Measurements from ENCODE around the gene NUP210.

The NUP210 gene

GRCh38 chr3:13292375-13292774 lies 127.7 kb downstream of the NUP210 start:
- DNase-seq (ENCODE audit: low spot score) (no peak), FAIRE-seq (no peak)

GRCh38 chr3:13290941-13291340 lies 129.2 kb downstream of the NUP210 start:
- DNase-seq (ENCODE audit: low spot score), result no peak
- no peak for FAIRE-seq

- no peak for DNase-seq (ENCODE audit: low spot score)
- no peak for FAIRE-seq
Measured at GRCh38 chr3:13289771-13290285, 130.3 kb downstream of the NUP210 start.

- FAIRE-seq (no peak), DNase-seq (ENCODE audit: low spot score) (no peak)
Measured at GRCh38 chr3:13288732-13289718, 131.1 kb downstream of the NUP210 start.

GRCh38 chr3:13287833-13288232 lies 132.3 kb downstream of the NUP210 start:
- DNase-seq (ENCODE audit: low spot score), result no peak
- no peak for FAIRE-seq

GRCh38 chr3:13286873-13287272 lies 133.2 kb downstream of the NUP210 start:
- DNase-seq (ENCODE audit: low spot score) (no peak), FAIRE-seq (no peak)

GRCh38 chr3:13285007-13285567 lies 135.0 kb downstream of the NUP210 start:
- FAIRE-seq, result no peak
- DNase-seq (ENCODE audit: low spot score), result no peak

- FAIRE-seq (no peak), DNase-seq (ENCODE audit: low spot score) (no peak)
Measured at GRCh38 chr3:13283877-13284264, 136.3 kb downstream of the NUP210 start.

GRCh38 chr3:13282986-13283876 lies 136.9 kb downstream of the NUP210 start:
- FAIRE-seq, result no peak
- no peak for DNase-seq (ENCODE audit: low spot score)

GRCh38 chr3:13282358-13282985 lies 137.7 kb downstream of the NUP210 start:
- no peak for FAIRE-seq

GRCh38 chr3:13281507-13282357 lies 138.4 kb downstream of the NUP210 start:
- DNase-seq (ENCODE audit: low spot score) (no peak), FAIRE-seq (no peak)

More at GRCh38 chr3:13282358-13282985, 137.7 kb downstream of the NUP210 start:
- DNase-seq (ENCODE audit: low spot score), result no peak

GRCh38 chr3:13280811-13281506 lies 139.2 kb downstream of the NUP210 start:
- FAIRE-seq (no peak), DNase-seq (ENCODE audit: low spot score) (no peak)

- no peak for DNase-seq (ENCODE audit: low spot score)
- FAIRE-seq, result no peak
Measured at GRCh38 chr3:13280122-13280790, 139.9 kb downstream of the NUP210 start.

GRCh38 chr3:13279532-13279910 lies 140.6 kb downstream of the NUP210 start:
- FAIRE-seq (no peak), DNase-seq (ENCODE audit: low spot score) (no peak)

GRCh38 chr3:13278783-13279531 lies 141.2 kb downstream of the NUP210 start:
- no peak for FAIRE-seq
- DNase-seq (ENCODE audit: low spot score), result no peak

- DNase-seq (ENCODE audit: low spot score) (peak; percentile 42), FAIRE-seq (no peak)
Measured at GRCh38 chr3:13277860-13278531, 142.1 kb downstream of the NUP210 start.

GRCh38 chr3:13277196-13277813 lies 142.8 kb downstream of the NUP210 start:
- DNase-seq (ENCODE audit: low spot score), result no peak
- FAIRE-seq, result no peak

Measured in RCC 7860 (cell line).